K562 (cell line): ENCODE measurements around the gene HDAC5. TPM values are rescaled to one million over a fixed set of nuclear protein-coding genes. Genes with fewer than 3 reads are reported as not detected.

Experiments used
- BCOR ChIP-seq: fragments of 450-650 bp; IDR thresholded peaks from 2 replicates; pipeline ENCODE4 v1.6.1; 2016
- CXXC5 ChIP-seq: fragments of 250-450 bp; sonication (Bioruptor Pico); IDR thresholded peaks from 2 replicates; pipeline ENCODE4 v1.8.0; 2022; ENCODE audit warnings: inconsistent platforms, mild to moderate bottlenecking, moderate library complexity
- DPF2 ChIP-seq: fragments of 450-650 bp; IDR thresholded peaks from 2 replicates; pipeline ENCODE4 v1.6.1; 2016
- EP300 ChIP-seq: IDR thresholded peaks from 2 replicates; pipeline ENCODE4 v1.6.1; 2012; ENCODE audit warnings: low read length, improper control_type of control experiment
- FOXJ2 ChIP-seq: fragments of 200-800 bp; sonication (Bioruptor generic); IDR thresholded peaks from 2 replicates; pipeline ENCODE4 v1.6.1; 2016; ENCODE audit warnings: missing genetic modification characterization, missing compliant biosample characterization
- KDM5B ChIP-seq: fragments of 200-600 bp; sonication (generic); IDR thresholded peaks from 2 replicates; pipeline ENCODE4 v1.6.1; 2012; ENCODE audit warnings: low read depth, mild to moderate bottlenecking, moderate library complexity, low read length, control low read depth, inconsistent platforms; ENCODE audit not compliant: insufficient replicate concordance
- MTA2 ChIP-seq: fragments of 450-650 bp; IDR thresholded peaks from 2 replicates; pipeline ENCODE4 v1.6.1; 2016; ENCODE audit warnings: low read depth
- NFIX ChIP-seq: fragments of 250-450 bp; sonication (Bioruptor Pico); IDR thresholded peaks from 2 replicates; pipeline ENCODE4 v1.4.0; 2020; ENCODE audit warnings: low read depth, mild to moderate bottlenecking, moderate library complexity
- NONO ChIP-seq, 2 experiments: fragments of 200-400 bp in 1 of 2; fragments of 450-650 bp in 1 of 2; formaldehyde crosslinking in 1 of 2; IDR thresholded peaks; 2 replicates each; pipeline ENCODE4 v1.6.1; 2017; ENCODE audit warnings: low read depth in 2 of 2, mild to moderate bottlenecking in 2 of 2, moderate library complexity in 2 of 2, low read length in 1 of 2
- POLR2G ChIP-seq: fragments of 200-400 bp; formaldehyde crosslinking; IDR thresholded peaks from 2 replicates; pipeline ENCODE4 v1.6.1; 2017; ENCODE audit warnings: low read depth, mild to moderate bottlenecking, antibody characterized with exemption, low read length, moderate library complexity
- SIN3A ChIP-seq, 2 experiments: fragments of 150-350 bp in 1 of 2; IDR thresholded peaks; 2 replicates each; pipeline ENCODE4 v1.6.1; 2011 to 2016; ENCODE audit warnings: borderline replicate concordance in 2 of 2, low read depth in 2 of 2, low read length in 2 of 2, mild to moderate bottlenecking in 2 of 2, moderate library complexity in 2 of 2; ENCODE audit not compliant: control insufficient read depth in 1 of 2
- SMAD4 ChIP-seq: fragments of 250-450 bp; sonication (Bioruptor Pico); conservative IDR thresholded peaks from 2 replicates; pipeline ENCODE4 v1.8.0; 2021; ENCODE audit warnings: inconsistent platforms, mild to moderate bottlenecking, moderate library complexity
- SP1 ChIP-seq: sonication (generic); formaldehyde crosslinking; IDR thresholded peaks from 2 replicates; pipeline ENCODE4 v1.8.1; 2022; ENCODE audit warnings: mild to moderate bottlenecking, missing genetic modification reagents
- TAF1 ChIP-seq: IDR thresholded peaks from 2 replicates; pipeline ENCODE4 v1.6.1; 2011; ENCODE audit warnings: mild to moderate bottlenecking, low read length, moderate library complexity; ENCODE audit not compliant: insufficient read depth, control insufficient read depth, severe bottlenecking; ENCODE audit errors: extremely low read depth
- ZNF174 ChIP-seq: fragments of 250-450 bp; sonication (Bioruptor Pico); IDR thresholded peaks from 2 replicates; pipeline ENCODE4 v1.4.0; 2020; ENCODE audit warnings: mild to moderate bottlenecking
- ZNF232 ChIP-seq: sonication (generic); formaldehyde crosslinking; IDR thresholded peaks from 2 replicates; pipeline ENCODE4 v1.8.0; 2022; ENCODE audit warnings: mild to moderate bottlenecking, missing genetic modification reagents
- ZNF282 ChIP-seq: sonication (generic); formaldehyde crosslinking; IDR thresholded peaks from 2 replicates; pipeline ENCODE4 v1.8.1; 2023; ENCODE audit warnings: missing genetic modification reagents
- ZNF384 ChIP-seq: IDR thresholded peaks from 2 replicates; pipeline ENCODE4 v1.6.1; 2012; ENCODE audit warnings: low read depth, low read length, improper control_type of control experiment
- polyA plus RNA-seq, 8 experiments: library from polyadenylated mRNA; depleted of rRNA in 4 of 8; stranded (reverse) in 5 of 8; unstranded in 3 of 8; fragments of >200 nt; fragmentation: Nextera tagmentation in 2 of 8; fragmentation: Illumina TruSeq in 1 of 8; extraction: Ambion mirVana in 2 of 8; extraction: Trizol in 1 of 8; gene quantifications; 2 replicates each; pipeline versions ENCODE4 v1.2.1 to v1.2.3, GENCODE V29; 2011 to 2014; ENCODE audit warnings: inconsistent platforms in 1 of 8, missing spikeins in 1 of 8
- total RNA-seq, 7 experiments: library from RNA; depleted of rRNA in 6 of 7; stranded (reverse); fragments of >200 nt in 6 of 7; fragmentation: Illumina TruSeq in 2 of 7; extraction: Trizol in 2 of 7; gene quantifications; 2 replicates each; pipeline versions ENCODE4 v1.2.1 to v1.2.3, GENCODE V29; 2011 to 2021; ENCODE audit warnings: low replicate concordance in 1 of 7
- TF ChIP-seq, protein P1 (sequence below), 2 experiments: IDR thresholded peaks; 2 replicates each; pipeline ENCODE4 v1.6.1; 2012; ENCODE audit warnings: improper control_type of control experiment in 2 of 2, low read depth in 2 of 2, low read length in 2 of 2, borderline replicate concordance in 1 of 2
- TF ChIP-seq, protein P2 (sequence below), 3 experiments: fragments of 200-800 bp in 1 of 3; fragments of 250-450 bp in 1 of 3; fragments of 450-650 bp in 1 of 3; sonication (Bioruptor Pico) in 1 of 3; sonication (Bioruptor generic) in 1 of 3; formaldehyde crosslinking in 1 of 3; IDR thresholded peaks; 2 replicates each; pipeline versions ENCODE4 v1.6.1 to v1.8.0; 2016 to 2022; ENCODE audit warnings: mild to moderate bottlenecking in 2 of 3, missing genetic modification characterization in 2 of 3, missing compliant biosample characterization in 1 of 3, moderate library complexity in 1 of 3
- TF ChIP-seq, protein P3 (sequence below): sonication (generic); formaldehyde crosslinking; IDR thresholded peaks from 2 replicates; pipeline ENCODE4 v1.8.0; 2022; ENCODE audit warnings: mild to moderate bottlenecking, missing genetic modification reagents

The HDAC5 gene
- total and polyA plus RNA-seq, 9 of the 15 experiments (the other 6 are each of a cell fraction or from before 2014, with no cell fraction given), result 0.45 to 26.2 (median 16.4) TPM

DNA sequence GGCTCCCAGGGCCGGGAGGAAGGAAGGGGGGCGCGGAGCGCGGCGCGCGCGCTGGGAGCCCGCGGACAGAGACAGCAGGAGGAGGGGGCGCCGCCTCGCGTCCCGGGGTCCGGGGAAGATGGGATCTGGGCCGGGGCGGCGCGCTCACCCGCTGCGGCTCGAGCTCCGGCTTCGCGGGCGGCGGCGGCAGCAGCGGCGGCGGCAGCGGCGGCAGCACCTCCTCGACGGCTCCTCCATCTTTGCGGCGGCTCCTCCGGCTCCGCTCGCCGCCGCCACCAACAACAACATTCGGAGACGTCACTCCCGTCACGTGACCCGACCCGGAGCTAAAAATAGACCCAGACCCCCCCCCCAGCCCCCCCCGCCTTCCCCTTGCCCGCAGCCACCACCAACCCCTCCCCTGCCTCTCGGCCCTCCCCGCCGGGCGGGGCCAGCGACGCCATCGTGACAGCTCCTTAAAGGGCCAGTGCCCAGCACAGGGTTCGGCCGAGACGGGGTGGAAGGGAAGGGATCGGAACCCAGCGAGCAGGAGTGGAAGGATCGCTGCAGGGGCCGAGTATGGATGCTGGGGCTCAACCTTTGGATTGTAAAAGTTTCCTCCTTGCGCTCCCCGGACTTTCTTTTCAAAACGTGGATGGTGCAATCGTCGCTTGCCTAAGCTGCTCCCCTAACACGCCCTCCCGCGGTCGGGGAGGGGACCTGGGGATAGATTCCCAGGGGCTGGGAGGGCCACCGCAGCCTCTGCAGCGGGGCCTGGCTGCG, at the start of gene HDAC5 (continued):
- TF ChIP-seq, protein P1, sequence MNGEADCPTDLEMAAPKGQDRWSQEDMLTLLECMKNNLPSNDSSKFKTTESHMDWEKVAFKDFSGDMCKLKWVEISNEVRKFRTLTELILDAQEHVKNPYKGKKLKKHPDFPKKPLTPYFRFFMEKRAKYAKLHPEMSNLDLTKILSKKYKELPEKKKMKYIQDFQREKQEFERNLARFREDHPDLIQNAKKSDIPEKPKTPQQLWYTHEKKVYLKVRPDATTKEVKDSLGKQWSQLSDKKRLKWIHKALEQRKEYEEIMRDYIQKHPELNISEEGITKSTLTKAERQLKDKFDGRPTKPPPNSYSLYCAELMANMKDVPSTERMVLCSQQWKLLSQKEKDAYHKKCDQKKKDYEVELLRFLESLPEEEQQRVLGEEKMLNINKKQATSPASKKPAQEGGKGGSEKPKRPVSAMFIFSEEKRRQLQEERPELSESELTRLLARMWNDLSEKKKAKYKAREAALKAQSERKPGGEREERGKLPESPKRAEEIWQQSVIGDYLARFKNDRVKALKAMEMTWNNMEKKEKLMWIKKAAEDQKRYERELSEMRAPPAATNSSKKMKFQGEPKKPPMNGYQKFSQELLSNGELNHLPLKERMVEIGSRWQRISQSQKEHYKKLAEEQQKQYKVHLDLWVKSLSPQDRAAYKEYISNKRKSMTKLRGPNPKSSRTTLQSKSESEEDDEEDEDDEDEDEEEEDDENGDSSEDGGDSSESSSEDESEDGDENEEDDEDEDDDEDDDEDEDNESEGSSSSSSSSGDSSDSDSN (IDR thresholded peaks at IDR 0.05; ENCODE audit: borderline replicate concordance in 1 of 2, low read depth in 2 of 2, low read length in 2 of 2), result peak in 1 of 2 experiments; percentile 70; a peak in 2 of 4 replicates
- TF ChIP-seq CXXC5 (CRISPR knock-in tag) (peak; percentile 67), ZNF232 (CRISPR knock-in tag) (no peak), BCOR (0 out of 2 replicates have a peak, but pooled peaks have one; percentile 45), ZNF282 (CRISPR knock-in tag) (no peak), MTA2 (no peak), EP300 (peak; percentile 43), SIN3A (IDR thresholded peaks at IDR 0.05; ENCODE audit: borderline replicate concordance in 2 of 2, control insufficient read depth in 1 of 2, low read depth in 2 of 2, low read length in 2 of 2) (peak; percentile 44 to 72; a peak in 1 of 4 replicates), SMAD4 (CRISPR knock-in tag) (peak; percentile 88), SP1 (CRISPR knock-in tag) (peak; percentile 78), NFIX (no peak), KDM5B (peak; percentile 73), DPF2 (peak; percentile 70), POLR2G (peak; percentile 88), ZNF384 (no peak), ZNF174 (CRISPR knock-in tag) (no peak), FOXJ2 (no peak), NONO (IDR thresholded peaks at IDR 0.05; ENCODE audit: low read depth in 2 of 2, low read length in 1 of 2) (peak in 1 of 2 experiments; percentile 77; a peak in 2 of 4 replicates), TAF1 (peak; percentile 73)
- TF ChIP-seq, protein P2, sequence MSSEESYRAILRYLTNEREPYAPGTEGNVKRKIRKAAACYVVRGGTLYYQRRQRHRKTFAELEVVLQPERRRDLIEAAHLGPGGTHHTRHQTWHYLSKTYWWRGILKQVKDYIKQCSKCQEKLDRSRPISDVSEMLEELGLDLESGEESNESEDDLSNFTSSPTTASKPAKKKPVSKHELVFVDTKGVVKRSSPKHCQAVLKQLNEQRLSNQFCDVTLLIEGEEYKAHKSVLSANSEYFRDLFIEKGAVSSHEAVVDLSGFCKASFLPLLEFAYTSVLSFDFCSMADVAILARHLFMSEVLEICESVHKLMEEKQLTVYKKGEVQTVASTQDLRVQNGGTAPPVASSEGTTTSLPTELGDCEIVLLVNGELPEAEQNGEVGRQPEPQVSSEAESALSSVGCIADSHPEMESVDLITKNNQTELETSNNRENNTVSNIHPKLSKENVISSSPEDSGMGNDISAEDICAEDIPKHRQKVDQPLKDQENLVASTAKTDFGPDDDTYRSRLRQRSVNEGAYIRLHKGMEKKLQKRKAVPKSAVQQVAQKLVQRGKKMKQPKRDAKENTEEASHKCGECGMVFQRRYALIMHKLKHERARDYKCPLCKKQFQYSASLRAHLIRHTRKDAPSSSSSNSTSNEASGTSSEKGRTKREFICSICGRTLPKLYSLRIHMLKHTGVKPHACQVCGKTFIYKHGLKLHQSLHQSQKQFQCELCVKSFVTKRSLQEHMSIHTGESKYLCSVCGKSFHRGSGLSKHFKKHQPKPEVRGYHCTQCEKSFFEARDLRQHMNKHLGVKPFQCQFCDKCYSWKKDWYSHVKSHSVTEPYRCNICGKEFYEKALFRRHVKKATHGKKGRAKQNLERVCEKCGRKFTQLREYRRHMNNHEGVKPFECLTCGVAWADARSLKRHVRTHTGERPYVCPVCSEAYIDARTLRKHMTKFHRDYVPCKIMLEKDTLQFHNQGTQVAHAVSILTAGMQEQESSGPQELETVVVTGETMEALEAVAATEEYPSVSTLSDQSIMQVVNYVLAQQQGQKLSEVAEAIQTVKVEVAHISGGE (CRISPR knock-in tag; IDR thresholded peaks at IDR 0.05), result peak in 1 of 3 experiments; percentile 51; a peak in 1 of 6 replicates
- TF ChIP-seq, protein P3, sequence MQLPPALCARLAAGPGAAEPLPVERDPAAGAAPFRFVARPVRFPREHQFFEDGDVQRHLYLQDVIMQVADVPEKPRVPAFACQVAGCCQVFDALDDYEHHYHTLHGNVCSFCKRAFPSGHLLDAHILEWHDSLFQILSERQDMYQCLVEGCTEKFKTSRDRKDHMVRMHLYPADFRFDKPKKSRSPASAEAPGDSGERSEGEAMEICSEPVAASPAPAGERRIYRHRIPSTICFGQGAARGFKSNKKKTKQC, result peak; percentile 67; the same call in 1 of the 2 replicates
